GM21381 (cell line): ENCODE measurements around the gene SP9.

ENCODE experiments used
- ATAC-seq: cut with Tn5 transposase; IDR thresholded peaks from one replicate; pipeline ENCODE4 v1.9.1; 2021; ENCODE audit warnings: mild to moderate bottlenecking, moderate library complexity; ENCODE audit not compliant: unreplicated experiment

Gene SP9

DNA sequence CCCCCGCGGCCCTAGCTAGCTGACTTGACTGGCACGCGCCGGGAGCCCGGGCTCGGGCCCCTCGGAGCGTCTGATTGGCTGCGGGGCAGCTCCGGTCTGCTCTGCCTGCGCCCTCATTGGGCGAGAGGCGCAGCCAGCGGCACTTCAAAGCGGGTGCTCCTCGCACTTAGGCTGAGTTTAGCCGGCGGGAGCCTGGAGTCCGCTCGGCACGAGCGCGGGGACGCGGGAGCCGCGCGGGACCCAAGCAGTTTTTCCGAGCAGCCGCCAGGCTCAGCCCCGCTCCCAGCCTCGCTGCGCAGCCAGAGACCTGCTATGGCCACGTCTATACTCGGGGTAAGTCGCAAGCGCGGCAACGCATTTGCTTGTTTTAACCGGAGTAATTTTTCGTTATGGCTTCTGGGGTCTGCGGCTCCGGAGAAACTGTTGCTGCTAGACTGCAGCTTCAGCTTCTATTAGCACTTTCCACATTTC, at the start of gene SP9:
Gene SP9, plus strand, starts transcription at position 174 of the 471 bp plus-strand sequence. Its CDS starts 139 bp downstream, at position 313.
- ATAC-seq, result no peak

GRCh38 chr2:174286172-174286571, 48.6 kb upstream of the SP9 start:
- no peak for ATAC-seq

DNA sequence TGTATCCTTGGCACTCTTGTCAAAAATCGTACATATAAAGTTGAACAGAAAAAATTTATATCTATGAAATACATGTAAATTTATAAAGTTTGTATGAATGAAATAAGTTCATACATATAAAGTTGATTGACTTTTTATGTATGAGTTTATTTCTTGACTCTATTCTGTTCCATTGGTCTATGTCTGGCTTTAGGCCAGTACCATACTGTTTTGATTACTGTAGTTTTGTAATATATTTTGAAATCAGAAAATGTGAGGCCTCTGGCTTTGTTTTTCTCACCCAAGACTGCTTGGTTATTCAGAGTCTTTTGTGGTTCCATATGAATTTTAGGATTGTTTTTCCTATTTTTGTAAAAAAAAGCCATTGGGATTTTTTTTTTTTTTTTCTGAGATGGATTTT, 41.8 kb upstream of the SP9 start:
- ATAC-seq, result no peak

DNA sequence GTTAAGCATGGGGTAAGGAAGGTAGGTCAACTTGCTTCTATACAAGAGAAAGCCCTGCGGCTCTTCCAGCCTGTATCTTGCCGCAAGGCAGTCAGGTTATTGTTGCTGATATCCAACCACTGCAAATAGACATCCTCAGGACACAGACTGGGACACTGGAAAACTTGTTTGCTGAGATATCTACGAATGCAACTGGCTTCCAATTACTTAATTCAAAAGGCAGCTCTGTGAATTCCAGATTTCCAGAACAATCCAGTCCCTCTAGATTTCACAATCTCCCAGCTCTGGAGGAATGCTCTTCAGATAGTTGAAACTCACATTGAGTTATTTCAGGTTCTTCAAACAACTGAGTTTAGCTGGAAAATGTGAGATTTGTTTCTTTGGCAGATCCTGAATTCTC, 34.6 kb upstream of the SP9 start:
- ATAC-seq, result no peak

GRCh38 chr2:174312581-174313234, 22.0 kb upstream of the SP9 start:
- ATAC-seq, result no peak

- no peak for ATAC-seq
Observed at GRCh38 chr2:174322149-174322548, 12.6 kb upstream of the SP9 start.

DNA sequence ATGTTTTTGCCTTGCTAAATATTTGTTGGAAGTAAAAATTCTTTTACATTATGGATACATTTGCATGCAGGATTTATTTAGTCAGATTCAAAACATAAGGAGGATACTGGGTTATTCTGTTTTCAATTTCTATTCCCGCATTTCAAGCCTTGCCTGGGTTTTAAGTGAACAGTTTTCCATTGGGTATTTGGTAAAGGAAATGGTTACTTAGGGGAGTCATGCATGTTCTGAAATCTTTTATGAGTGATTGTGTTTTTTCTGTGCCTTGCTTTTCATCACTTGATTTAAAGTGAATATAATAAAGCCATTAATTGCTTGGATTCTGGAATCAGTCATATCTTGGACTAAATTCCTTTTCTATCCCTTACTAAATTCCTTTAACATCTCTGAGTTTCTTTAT, 12.0 kb upstream of the SP9 start:
- no peak for ATAC-seq

- ATAC-seq, result no peak
Observed at GRCh38 chr2:174324530-174324929, 10.2 kb upstream of the SP9 start.

GRCh38 chr2:174325373-174326160, 9.2 kb upstream of the SP9 start:
- no peak for ATAC-seq

DNA sequence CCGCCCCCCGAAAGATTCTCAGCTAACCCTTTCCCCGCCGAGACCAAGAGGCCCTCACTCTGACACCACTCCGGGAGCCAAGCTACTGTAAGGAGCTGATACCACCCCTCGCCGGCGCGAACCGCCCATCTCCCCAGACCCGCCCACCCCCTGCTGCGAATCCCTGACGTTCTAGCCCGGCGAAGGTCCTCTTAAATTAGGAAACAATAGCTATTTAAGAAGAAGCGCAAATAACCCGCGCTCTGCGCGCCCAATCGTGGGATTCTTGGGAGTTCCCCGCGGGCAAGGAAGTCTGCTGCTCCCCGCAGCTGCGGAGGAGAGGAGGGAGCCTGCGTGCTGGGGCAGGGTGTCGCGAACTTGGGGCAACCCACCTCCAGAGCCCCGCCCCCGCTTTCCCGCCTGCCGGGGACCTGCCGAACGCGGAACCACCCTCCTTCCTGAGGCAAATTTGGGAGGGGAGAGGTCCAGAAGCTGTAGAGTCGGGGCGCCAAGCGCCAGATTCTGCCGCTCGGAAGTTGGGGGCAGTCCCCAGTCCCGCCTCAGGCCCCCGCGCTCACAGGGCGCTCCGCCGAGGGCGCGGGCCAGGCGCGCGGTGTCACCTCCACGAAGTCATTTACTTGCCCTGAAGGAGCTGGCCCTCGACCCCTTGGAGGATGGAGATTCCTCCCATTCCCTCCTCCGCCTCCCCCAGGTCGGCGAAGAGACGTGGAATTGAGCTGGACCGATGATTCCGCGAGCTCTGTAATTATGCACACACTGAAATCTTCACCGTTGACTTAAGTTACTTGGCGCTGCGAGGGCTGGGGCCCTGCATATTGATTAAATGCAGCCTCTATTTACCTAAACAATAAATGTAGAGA, 8.4 kb upstream of the SP9 start:
- no peak for ATAC-seq

DNA sequence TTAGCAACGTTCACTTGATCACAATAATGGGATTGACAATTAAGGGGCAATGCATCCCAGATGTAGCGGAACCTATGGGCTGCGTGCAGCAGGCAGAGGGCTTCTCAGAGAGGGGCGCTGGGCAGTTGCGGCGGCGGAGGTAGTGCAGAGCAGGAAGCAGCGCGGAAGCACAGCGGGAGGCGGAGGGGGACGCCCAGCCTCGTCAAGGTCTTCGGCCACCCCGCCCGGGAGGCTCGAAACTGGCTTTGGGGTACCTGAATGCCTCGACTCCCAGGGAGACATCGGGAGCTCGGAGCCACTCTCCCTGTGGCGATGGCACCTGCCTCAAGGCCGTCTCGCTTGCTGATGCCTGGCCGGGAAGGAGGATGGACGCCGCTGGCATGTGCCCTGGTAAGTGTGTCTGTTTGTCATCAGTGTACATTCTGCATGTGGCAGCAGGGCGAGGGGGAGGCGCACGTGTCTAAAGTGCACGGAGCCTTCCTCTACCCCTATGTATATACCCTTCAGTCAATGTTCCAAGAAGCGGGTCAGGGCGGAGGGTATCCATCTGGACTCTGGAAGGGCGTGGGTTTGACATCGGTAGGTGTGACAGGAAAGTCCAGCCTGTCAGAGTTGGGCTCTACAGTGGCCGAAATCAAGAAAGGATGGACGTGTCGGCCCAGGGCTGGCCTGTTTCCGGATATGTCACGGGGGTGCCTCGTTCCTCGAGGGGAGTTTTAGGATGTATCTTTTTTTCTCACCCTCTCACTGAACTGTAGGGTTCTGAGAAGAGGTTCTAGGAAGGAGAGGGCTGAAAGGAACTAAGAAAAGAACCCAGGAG, 7.5 kb upstream of the SP9 start:
- ATAC-seq, result no peak

DNA sequence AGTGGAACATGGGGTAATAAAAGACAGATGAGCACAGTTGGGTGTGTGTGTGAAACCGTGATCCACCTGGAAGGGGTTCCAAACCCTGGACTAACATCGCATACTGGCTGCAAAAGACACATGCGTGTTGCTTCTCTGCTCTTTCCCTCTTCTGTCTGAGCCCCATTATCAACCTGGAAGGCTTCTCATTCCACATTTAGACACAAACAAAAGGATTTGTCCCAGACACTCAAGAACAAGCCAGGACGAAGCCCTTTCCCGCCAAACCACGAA, 7.0 kb upstream of the SP9 start:
- ATAC-seq, result no peak

DNA sequence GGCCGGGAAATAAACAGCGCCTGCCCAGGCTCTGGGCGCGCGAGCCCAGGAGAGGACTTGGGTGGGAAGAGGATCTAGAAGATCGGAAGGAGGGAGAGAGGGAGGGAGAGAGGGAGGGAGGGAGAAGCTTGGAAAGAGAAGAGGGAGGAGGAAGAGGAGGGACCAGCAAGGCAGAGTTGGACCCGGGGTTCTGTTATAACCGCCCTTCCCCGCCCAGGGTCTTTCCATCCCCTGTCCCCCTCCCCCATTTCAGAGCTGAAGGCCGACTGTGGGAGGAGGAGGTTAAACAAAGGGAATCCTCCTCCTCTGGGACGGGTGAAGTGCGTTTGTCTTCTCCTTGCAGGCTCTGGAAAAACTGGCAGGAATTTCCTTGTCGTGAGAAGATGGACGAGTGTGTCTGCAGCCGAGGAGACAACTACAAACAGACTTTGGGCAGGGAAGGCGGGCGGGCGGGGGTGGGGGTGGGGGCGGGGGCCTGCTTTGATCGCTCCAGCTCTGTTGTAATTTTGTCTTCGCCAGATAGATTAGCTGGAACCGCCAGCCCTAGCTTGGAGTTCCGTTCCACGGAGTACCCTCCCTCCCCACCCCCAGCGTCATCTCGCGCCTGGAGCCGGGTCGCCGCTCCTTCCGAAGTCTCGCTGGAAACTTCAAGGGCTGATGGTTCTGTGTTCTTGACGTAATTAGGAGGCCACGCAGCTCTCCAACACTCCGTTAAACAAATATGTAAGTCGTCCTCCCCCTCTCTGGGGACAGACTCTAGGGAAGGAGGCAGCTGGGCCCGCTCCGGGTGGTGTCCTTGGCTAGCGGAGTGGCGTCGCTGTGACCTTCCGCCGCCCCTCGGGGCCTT, 6.4 kb upstream of the SP9 start:
- ATAC-seq, result no peak

GRCh38 chr2:174328961-174329715, 5.6 kb upstream of the SP9 start:
- ATAC-seq, result no peak

DNA sequence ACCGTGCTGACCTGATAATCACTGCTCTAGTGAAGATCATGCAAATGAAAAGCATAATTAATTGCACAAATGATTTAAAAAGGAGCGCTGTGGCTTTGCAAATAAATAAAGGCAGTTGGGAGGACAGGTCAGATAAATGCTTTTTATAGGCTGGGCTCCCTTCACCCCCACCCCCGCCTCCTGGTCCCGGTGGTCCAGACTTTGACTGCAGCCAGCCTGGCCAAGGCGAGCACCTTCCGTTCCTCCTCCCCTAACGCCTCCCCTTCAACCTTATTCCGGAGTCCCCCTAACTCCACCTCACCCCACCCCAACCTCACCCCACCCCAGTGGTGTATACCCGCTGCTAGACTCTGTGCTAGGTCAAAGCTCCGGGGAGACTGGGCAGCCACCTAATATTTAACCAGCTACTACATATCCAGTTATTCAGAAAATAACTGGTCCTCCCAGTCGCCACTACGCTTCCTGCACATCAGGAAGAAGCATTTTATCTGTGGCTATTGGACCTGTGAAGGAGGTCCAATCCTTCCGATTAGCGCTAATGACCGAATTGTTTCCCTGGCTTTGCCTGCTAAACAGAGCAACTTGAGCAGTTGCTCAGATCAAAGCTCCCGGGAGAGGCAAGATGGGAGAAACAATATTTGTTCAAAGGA, 3.7 kb upstream of the SP9 start:
- ATAC-seq, result no peak

GRCh38 chr2:174331595-174332216, 3.0 kb upstream of the SP9 start:
- ATAC-seq, result no peak

- no peak for ATAC-seq
Observed at GRCh38 chr2:174332217-174332963, 2.4 kb upstream of the SP9 start.

- ATAC-seq, result no peak
Observed at GRCh38 chr2:174333017-174333371, 1.8 kb upstream of the SP9 start.
